GM19025 (cell line): ENCODE data around the gene DUS2.
A peak's percentile ranks its signal among the peaks of the same experiment; 100 is the strongest.

Experiments used
- ATAC-seq: cut with Tn5 transposase; IDR thresholded peaks from one replicate; pipeline ENCODE4 v1.9.1; 2021; ENCODE audit warnings: mild to moderate bottlenecking, low read depth, moderate library complexity; ENCODE audit not compliant: unreplicated experiment

DUS2 gene

DNA sequence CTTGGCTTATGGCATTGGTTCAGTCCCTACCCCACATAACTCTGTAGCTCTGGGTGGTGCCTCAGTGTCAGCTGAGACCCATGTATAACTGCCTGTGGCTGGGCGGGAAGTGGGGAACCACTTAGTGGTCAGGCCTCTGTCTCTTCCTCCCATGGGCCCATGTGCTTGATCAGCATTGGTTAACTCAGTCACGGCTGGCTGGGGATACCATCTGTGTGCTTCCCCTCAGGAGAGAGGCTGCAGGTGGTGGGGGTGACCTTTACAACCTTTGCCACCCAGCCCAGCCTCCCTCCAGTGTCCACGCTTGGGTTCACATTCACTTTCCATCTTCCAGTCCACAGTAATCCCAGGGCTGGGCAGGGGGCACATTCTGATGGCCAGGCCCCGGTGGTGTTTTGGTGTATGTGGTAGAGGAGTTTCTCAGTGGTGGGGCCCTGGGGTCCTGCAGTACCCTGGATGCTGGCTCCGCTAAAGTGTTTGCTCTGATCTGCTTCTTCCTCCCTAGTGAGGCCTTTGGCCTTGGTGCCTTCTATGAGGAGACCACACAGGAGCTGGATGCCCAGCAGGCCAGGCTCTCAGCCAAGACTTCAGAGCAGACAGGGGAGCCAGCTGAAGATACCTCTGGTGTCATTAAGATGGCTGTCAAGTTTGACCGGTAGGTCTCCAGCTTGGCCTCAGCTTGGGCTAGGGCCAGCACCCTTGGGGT is 51.9 kb downstream of the DUS2 start:
- peak; percentile 75 for ATAC-seq

DNA sequence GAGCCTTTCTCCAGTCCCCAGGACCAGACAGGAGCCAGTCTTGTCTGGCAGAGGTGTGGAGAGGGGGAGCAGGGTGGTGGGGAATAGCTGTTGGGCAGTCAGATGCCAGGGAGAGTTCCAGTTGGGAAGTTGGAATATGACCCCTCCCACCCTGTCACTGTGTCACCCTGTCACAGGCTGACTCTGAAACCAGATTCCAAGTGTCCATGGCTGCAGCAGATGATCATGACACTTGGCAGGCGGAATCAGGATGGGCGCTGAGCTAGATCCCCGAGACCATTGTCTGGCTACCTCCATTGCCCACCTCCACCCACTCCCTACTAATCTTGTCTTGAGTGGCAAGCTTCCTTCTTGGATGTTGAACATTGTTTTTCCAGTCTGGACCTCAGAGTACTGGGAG is 52.9 kb downstream of the DUS2 start:
- ATAC-seq, result no peak

DNA sequence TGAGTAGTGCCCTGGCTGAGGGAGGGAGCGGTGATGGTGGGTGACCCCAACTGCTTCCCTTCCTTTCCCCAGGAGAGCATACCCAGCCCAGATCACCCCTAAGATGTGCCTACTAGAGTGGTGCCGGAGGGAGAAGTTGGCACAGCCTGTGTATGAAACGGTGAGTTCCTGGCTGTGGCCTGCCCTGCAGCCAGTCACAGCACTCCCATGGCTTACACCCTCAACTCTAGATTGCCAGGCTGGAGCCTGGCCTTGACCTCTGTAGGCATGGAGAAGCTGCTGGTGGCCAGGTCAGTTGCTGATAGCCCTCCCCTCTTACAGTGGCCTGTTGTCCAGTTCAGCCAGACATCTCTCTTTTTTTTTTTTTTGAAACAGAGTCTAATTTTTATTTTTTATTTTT is 53.5 kb downstream of the DUS2 start:
- no peak for ATAC-seq

DNA sequence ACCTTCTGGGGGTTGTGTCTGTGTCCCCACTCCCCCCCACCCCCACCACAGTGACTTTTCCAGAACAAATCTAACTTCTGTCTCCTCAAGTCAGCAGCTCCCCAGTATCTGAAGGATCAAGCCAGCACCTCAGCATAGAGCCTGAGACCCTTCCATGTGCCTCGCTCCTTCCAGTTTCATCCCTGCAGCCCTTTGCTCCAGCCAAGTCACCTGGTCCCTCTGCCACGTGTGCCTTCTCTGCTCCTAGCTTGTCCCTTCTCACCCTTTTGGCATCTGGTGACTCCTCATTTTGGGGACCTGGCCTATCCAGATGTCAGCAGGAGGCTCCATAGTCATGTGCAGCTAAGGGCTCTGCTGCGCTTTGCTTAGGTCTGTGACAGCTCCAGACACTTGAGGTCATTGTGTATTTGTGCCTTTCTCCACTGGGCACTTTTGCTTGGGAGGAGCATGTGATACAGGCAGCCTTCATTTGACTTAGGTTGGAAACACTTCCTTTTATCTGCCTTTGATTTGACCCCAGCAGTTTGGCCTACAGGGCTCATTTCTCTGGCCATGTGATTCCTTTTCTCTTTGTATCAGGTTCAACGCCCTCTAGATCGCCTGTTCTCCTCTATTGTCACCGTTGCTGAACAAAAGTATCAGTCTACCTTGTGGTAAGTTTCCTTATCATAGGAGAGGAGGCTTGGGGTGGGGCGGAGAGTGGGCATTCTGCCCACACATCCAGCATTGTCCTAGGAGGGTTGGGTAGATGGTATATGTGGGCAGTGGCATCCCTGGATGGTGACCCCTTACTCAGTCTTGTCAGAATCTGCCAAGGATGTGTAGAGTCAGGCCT is 55.0 kb downstream of the DUS2 start:
- no peak for ATAC-seq

DNA sequence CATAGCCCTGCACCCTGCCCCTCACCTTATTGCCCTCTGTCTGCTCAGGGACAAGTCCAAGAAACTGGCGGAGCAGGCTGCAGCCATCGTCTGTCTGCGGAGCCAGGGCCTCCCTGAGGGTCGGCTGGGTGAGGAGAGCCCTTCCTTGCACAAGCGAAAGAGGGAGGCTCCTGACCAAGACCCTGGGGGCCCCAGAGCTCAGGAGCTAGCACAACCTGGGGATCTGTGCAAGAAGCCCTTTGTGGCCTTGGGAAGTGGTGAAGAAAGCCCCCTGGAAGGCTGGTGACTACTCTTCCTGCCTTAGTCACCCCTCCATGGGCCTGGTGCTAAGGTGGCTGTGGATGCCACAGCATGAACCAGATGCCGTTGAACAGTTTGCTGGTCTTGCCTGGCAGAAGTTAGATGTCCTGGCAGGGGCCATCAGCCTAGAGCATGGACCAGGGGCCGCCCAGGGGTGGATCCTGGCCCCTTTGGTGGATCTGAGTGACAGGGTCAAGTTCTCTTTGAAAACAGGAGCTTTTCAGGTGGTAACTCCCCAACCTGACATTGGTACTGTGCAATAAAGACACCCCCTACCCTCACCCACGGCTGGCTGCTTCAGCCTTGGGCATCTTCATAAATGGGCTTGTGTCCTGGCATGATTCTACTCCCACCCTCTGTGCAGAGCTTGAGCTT is 55.8 kb downstream of the DUS2 start:
- ATAC-seq, result no peak

DNA sequence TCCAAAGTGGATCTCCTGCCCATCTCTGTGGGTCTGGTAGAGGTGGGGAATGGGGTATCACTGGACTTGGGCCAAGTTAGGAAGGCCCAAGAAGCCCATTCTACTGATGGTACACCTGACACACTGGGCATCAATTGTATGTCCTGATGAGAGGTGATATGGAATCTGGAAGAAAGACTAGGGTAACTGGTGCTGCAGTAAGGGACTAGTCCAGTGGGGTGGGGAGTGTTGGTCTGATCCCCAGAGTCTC is 56.2 kb downstream of the DUS2 start:
- ATAC-seq, result no peak

DNA sequence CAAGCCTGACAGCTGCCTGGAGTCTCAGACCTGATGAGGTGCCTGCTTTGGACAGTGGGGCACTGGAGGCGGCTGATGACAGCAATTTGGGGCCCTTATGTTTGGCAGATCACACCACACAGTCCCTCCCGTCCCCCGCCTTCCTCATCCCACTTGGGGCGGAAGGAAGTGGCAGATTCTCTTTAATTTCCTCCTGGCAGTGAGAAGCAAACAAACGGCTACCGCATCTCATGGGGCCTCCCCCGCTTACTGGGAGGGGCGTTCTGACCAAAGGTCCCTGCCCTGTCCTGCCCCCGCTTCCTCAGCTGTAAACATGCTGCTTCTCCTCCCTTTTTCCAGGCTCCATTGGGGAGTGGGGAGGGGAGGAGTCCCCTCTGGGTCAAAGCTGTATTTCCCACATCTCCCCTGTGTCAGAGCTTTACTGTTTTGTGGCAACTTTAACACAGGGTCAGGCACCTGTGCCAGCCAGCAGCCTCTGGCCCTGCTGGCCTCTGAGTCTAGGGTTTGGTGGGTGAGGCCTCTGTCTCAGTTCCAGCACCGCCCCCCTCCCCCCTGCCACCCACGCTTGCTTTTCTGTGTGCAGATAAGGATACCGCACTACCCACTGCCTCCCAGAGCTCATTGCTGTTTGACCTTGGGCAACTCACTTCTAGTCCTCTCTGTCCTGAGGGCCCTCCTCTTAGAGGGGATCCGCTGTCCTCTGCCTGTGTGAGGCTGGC is 56.7 kb downstream of the DUS2 start:
- no peak for ATAC-seq

DNA sequence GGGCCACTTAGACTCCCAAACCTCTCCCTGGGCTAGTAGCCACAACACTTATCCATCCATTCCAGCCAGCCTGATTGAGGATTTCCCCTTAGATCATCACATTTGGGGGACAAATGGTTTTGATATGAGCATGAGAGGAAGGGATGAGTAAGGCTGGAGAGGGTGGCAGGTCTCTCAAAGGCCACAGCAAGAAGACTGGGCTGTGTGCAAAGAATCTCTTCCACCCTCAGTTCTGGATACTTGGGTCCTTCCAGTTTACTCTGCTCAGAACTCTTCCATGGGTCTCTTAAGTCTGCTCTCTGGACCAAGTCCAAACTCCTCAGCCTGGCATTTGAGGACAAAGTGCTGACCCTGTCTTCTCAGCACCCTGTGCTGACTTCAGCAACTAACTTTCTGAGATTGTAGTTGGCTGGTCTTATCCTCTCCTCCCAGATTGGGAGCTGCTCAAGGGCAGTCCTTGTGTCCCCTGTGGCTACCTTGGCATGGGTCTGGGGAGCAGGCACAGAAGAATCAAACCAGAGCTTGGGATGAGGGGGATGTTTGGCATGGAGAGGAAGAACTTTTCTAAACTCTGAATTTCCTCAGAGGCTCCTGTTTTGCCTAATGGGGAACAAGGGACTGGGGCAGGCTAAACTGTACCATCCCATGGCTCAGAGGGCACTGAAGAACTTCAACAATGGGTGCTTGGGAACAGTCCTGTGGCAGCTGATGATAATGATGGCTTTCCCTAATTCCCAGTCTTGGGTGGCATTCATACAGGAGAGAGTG is 59.0 kb downstream of the DUS2 start:
- ATAC-seq, result no peak

DNA sequence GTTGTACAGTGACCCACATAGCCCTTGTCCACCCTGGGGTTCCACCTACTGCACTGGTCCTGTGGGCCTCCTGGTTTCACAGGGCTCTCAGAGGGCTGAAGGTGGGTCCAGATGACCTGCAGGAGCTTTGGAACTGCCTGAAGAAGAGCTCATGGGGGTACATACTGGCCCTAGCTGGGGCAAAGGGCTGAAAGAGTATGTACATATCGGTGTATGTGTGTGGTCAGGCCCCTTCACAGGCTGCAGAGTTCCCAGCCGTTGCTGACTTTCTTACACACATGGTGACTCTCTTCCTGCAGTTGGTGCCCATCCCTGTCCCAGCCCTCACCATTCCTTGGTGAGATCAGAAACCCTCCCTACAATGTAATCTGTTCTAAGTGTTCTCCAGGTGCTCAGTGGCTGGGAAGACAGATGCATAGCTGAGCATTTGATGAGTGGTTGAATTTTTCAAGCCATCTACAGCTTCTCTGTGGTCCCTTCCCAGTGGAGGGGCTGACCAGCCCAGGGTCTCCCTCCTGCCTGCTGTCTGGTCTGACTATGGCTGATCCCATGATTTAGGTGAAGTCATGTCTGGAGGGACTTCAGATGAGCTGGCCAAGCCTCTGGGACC is 59.6 kb downstream of the DUS2 start:
- ATAC-seq, result no peak

DNA sequence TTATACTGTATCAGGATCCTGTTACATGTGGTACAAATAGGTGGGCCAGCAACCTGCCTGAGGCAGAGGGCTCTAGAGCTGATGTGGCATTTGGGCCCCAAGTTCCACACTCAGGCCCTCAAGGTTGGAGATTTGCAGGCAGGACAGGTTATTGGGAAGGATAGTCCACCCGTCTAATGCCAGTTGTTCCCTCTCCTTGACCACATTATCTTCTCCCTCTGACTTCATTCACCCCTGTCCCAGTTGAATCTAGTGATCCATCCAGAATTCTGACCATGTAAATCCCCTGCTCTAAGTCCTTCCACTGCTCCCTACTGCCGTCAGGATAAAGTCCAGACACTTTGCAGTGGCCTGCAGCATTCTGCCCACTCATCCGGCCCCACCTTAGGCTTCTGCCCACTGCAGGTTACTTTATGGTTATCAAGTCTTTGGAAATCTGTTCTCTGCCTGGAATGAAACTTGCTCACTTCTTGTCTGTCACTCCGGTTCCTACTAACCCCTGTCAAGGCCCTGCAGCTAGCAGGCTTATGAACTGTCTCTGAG is 60.2 kb downstream of the DUS2 start:
- ATAC-seq, result no peak

DNA sequence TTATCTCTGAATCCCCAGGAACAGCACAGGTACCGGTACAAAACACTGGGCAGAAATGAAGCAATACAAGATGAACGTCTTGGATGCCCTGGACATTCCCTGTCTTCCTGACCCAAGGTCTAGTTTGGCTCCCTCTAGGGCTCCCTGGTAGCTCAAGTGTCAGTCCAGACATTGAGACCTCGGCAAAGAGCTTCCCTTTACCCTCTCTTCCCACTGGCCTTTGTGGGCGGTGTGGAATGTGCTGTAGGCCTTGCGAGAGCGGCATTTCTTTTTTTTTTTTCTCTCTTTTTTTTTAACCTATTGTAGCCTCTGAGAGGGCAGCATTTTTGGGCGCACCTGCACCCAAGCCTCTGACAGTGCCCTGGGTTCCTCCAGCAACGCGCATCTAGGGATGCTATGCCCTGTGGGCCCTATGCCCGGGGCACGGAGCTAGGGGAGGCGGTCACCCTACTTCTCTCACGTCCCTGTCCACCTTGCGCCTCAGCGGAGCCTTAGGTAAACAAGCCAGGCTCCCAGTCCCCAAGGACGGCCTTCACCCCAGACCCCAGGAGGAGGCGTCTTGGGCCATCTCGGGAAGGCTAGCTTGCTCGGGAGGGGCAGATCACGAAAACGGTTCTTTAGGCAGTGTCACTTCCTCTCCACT is 60.9 kb downstream of the DUS2 start:
- ATAC-seq, result no peak

DNA sequence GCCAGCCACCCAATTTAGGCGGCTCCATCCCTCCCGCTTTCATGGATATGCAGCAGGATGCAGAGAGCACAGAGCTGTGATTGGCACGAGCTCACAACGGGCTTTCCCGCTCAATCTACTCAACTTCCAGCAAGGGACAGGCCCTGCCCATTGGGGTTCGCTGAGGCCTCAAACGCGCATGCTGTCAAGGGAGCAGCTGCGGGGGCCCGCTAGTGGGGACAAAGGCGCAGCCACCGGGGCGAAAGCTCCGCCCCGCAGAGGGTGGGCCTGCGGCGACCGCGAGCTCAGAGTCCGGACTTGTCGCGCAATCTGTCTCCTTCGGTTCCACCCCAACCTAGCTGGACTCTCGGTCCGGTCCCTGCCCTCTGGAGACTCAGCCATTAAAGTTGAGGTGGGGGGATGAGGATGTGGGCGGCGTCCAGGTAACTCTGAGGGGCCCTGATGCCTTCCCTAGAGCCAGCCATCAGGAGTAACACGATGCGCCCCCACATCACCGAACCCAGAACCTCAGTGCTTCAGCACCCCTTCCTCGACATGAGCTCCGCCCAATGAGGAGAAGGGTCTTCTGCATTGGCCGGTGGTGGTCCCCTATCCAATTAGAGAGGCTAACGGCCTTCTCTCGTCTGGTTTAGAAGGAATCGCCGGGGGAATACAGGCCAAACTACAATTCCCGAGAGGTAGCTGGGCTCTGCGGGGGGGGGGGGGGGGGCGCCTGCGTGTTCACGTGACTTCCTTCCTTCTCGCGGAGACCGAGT is 61.6 kb downstream of the DUS2 start:
- ATAC-seq, result peak; percentile 56

DNA sequence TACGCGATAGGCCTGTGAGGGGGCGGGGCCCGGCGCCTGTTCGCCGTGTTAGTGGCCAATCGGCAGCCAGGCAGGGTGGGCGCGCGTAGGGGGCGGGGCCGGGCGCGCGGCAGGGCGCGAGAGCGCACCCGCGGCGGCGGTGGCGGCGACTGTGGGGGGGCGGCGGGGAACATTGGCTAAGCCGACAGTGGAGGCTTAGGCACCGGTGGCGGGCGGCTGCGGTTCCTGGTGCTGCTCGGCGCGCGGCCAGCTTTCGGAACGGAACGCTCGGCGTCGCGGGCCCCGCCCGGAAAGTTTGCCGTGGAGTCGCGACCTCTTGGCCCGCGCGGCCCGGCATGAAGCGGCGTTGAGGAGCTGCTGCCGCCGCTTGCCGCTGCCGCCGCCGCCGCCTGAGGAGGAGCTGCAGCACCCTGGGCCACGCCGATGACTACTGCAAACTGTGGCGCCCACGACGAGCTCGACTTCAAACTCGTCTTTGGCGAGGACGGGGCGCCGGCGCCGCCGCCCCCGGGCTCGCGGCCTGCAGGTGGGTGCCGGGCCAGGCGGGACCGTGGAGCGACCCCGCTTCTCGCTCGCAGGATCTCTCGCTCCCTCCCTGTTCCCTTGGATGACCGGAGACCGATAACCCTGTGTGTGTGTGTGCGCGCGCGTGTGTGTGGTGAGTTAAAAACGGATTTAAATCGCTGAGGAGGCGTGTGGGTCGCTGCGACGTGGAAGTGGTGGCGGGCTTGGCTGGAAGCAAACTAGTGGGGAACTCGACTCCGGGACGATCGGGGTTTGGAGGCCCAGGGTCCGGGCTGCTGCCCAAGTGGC is 62.4 kb downstream of the DUS2 start, which contains the start of gene NFATC3:
Gene NFATC3, plus strand, starts transcription at position 112 of the 813 bp plus-strand sequence. Its CDS starts 312 bp downstream, at position 424.
- peak; percentile 51 for ATAC-seq

DNA sequence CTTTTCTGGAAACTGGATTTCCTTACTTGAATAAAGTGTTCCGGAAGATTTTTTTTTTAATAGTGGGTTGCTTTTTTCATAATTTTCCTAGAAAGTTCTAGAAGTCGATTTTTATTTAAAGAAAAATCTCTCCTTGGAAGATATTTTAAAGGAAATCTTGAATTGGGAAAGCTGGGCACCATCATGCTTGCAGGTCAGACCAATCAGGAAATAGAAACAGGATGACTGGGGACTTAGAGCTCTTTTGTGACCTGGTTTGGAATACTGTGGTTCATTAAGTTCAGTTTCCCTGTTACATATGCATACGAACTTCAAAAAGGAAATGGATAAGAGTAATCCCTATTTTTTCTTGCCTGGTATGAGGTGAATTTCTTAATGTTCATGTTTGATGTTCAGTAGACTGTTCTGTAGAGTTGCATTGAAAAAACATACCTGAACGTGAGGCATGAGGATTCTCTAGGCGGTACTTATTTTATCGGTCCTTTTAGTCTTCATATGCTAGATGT is 63.3 kb downstream of the DUS2 start:
- no peak for ATAC-seq

DNA sequence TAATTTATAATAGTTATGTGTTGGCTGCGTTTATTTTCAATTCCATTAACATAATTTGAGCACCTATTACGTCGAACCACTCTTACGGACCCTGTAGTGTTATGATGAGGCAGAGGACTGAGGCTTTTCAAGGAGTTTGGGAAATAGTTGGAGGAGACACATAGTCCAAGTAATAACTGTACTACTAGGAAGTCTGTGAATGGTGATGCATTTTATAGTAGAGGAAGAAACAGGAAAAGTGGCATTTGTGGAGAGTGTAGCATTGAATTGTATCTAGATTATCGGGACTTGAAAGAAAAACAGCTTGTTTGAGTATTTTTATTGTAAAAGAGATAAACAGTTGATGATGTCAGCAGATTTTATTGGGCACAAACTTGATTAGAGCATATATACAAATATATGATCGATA is 63.8 kb downstream of the DUS2 start:
- ATAC-seq, result no peak

DNA sequence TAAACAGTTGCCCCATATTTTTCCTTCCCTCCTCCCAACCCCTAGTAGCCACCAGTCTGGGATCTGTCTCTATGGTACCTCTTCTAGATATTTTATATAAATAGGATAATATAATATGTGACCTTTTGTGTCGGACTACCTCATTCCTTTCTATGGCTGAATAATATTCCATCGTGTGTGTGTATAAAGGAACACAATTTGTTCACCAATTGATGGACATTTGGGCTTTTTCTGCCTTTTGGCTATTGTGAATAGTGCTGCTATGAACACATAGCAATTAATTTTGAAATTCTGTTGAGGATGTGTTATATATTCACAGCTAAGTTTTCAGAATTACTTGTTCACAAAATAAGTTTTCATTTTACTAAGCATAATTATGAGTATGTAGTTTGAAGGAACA is 64.6 kb downstream of the DUS2 start:
- ATAC-seq, result no peak
